Ramos (cell line): ENCODE results near the gene IL32.

Experiments
- in situ Hi-C: fragments of 300-500 bp; cut with MboI; formaldehyde crosslinking; loops from one replicate; pipeline ENCODE4 v1.14.3; 2022; ENCODE audit warnings: low sequenced_read_pairs; ENCODE audit not compliant: unreplicated experiment

The IL32 gene

GRCh38 chr16:3027983-3028715 is 37.3 kb upstream of the IL32 start:
- in situ Hi-C loops = no loop called here

GRCh38 chr16:3028716-3029319 is 36.6 kb upstream of the IL32 start:
- in situ Hi-C loops = no loop called here

- in situ Hi-C loops = no loop called here
Observed at GRCh38 chr16:3029491-3030221, 35.8 kb upstream of the IL32 start.

- in situ Hi-C loops = no loop called here
Observed at GRCh38 chr16:3030222-3031212, 34.9 kb upstream of the IL32 start.

GRCh38 chr16:3032624-3033023 is 32.8 kb upstream of the IL32 start:
- in situ Hi-C loops = no loop called here

- in situ Hi-C loops = no loop called here
Observed at GRCh38 chr16:3035289-3035971, 30.0 kb upstream of the IL32 start.

- in situ Hi-C loops = no loop called here
Observed at GRCh38 chr16:3035972-3036725, 29.3 kb upstream of the IL32 start.

GRCh38 chr16:3036726-3037315 is 28.6 kb upstream of the IL32 start, which contains the start of gene BICDL2:
BICDL2 (minus strand) TSS chr16:3036944; CDS start chr16:3035496, 1,448 bp downstream.
- in situ Hi-C loops = no loop called here

- in situ Hi-C loops = no loop called here
Observed at GRCh38 chr16:3038256-3038655, 27.2 kb upstream of the IL32 start.

GRCh38 chr16:3038896-3039295 is 26.5 kb upstream of the IL32 start:
- in situ Hi-C loops = no loop called here

GRCh38 chr16:3042376-3042775 is 23.1 kb upstream of the IL32 start:
- in situ Hi-C loops = no loop called here

GRCh38 chr16:3044708-3045107 is 20.7 kb upstream of the IL32 start:
- in situ Hi-C loops = no loop called here

GRCh38 chr16:3045758-3046640 is 19.4 kb upstream of the IL32 start, which contains the start of gene MMP25:
MMP25 (plus strand) TSS chr16:3046561; CDS start chr16:3046918, 357 bp downstream.
- in situ Hi-C loops = no loop called here

GRCh38 chr16:3046641-3047386 is 18.6 kb upstream of the IL32 start:
- in situ Hi-C loops = no loop called here

GRCh38 chr16:3047387-3047720 is 18.1 kb upstream of the IL32 start:
- in situ Hi-C loops = no loop called here

GRCh38 chr16:3049921-3050481 is 15.4 kb upstream of the IL32 start:
- in situ Hi-C loops = no loop called here

GRCh38 chr16:3050487-3050886 is 15.0 kb upstream of the IL32 start:
- in situ Hi-C loops = no loop called here
